Measurements from ENCODE around the gene SREBF1.

The SREBF1 gene

DNA sequence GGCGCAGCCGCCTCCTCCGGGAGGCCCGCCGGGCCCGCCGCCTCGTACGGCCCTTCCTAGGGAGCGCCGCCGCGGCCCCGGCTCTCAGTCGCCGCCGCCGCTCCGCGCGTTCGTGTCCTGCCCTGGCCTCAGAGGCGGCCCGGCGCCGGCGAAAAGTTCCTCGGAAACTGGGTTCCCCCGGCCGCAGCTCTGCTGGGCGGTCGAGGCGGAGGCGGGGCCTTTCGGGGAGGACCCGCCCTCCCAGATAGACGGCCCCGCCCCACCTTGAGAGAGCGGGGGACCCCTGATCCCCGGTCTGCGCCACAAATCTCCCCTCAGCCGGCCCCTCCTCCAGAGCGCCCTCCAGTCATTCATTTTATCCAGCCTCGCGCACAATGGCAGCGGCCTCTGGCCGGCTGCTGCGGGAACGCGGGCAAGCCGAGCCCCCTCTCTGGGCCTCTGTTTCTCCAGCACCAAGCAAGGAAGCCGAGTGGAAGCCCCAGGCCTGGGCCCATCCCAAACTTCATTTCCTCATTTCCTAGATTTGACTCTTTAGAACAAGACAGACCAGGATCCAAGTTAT, at the start of gene SREBF1:
Gene SREBF1 (minus strand): TSS at position 169 of the 562 bp plus-strand sequence. CDS start 169 bp downstream, outside the sequence.
- FAIRE-seq = no peak

DNA sequence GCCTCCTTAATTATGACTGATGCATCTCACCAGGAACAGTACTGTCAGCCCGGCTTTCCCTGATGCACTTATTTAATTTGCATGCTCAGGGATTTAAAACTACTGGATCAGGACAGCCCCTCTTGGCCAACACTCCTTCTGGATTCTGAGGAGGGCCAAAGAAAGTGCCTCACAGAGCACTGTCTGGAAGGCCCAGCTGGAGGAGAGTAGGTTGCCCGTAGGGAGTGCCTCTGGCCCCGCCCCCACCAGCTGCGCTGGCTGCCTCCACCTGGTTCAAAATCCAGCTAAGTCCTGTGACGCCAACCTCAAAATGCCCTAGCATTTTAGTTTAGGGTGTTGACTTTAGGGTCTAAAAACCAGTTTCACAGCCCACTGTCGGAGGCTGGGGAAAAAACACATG, 49.4 kb upstream of the SREBF1 start:
- FAIRE-seq = no peak

DNA sequence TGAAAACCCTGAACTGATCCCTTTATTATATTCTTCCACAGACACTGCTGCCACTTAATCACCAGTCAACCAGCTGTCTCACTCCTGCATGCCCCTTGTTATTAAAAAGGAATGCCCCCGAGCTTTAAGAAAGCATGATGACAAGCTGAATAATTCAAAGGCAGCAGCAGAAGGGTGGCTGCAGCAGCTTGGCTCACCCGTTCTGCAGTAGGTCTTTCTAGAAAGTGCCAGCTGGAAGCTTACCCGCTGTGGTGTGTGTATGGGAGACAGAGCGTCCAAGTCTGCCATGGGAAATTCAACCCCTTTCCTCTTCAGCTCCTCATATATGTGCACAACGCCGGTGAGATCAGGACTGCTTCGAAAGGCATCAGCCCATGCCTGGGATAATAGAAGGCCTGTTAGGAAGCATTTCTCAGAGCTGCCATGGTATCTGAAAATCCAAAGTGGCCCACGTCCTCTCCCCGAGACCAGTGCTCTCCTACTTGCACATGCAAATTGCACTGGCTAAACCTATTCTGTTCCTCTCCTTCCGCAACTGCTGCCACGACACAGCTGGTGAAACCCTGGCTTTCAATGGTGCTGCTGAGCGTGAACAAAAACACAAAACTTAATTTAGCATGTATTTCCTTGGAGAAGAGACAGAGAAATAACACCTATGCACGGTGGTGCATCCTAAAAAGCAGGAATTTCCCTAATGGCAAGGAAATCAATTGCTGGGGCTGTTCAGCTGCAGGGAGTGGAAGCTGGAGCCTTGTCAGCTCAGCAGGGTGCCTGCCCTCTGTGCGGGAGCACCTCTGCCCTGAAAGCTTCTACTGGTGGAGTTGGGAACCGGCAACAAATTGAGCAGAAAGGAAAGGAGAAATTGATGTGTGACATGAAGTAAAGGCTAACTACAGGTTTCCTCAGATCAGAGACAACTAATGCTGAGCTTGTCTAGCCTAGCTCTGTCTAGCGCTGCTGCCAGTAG, 47.9 kb upstream of the SREBF1 start:
- FAIRE-seq = no peak

DNA sequence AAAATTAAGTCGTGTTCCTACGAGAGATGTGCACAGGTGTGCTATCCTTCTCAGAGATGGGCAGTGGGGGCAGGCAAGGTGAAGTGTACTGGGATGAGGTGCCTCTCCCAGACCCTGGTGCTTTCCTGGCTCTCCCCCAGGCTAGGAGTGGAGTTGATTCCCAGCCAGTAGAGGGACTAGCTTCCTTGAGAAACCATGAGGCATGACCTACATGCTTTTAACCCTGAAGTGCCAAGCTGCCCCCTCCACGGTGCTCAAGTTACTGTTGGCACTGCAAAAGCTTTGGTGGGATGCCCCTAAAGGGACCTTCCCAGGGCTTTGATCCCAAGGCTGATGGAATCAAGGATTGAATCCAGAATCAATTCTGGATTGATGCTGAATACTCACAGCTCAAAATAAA, 47.0 kb upstream of the SREBF1 start:
- FAIRE-seq = no peak

DNA sequence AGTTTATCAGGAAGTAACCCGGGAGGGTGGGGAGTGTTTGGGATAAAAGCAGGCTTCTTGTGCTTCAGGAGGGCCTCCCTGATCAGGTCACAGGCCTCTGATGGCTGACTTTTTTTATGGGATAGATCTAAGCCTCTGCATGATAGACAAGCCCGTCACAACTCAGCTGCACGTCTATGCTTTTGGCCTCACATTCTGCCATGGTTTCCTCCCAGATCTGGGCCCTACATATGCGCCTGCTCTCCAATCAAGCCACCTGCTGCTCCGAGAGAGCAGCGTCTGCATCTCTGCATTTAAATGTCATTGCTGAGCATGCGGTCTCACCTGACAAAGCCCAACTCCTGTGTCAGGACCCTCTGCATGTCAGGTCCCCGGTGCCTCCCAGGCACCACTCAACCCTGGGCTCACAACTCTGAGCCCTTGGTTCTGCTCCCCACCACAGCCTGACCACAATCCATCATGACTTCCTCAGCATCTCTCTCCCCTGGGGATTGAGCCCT, 45.3 kb upstream of the SREBF1 start:
- FAIRE-seq = no peak

DNA sequence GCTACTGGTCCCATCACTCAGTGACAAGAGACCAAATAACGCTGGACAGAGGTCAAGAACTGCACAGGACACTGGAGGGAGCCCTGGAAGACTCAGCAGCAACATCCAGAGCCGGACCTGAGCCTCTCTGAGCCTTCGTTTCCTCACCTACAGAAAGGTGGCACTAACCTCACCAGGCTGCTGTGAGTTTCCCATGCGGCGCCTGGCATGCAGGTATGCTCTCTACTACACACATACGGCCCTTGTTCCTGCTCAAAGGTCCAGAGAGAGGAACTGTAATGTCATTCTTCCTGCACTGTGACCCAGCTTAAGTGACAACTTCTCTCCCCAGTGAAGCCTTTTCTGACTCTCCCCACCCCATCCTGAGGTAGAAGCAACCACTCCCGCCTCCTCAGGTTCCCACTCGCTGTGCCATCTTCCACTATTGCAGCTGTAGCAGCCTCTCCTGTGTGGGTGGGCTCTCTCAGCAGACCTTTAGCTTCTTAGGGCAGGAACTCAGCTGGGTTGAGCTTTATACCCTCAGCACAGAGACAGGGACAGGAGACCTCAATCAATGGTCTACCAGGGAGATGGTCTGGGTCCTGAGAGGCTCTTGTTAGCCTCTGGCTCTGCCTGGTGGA, 43.9 kb upstream of the SREBF1 start:
- no peak for FAIRE-seq

DNA sequence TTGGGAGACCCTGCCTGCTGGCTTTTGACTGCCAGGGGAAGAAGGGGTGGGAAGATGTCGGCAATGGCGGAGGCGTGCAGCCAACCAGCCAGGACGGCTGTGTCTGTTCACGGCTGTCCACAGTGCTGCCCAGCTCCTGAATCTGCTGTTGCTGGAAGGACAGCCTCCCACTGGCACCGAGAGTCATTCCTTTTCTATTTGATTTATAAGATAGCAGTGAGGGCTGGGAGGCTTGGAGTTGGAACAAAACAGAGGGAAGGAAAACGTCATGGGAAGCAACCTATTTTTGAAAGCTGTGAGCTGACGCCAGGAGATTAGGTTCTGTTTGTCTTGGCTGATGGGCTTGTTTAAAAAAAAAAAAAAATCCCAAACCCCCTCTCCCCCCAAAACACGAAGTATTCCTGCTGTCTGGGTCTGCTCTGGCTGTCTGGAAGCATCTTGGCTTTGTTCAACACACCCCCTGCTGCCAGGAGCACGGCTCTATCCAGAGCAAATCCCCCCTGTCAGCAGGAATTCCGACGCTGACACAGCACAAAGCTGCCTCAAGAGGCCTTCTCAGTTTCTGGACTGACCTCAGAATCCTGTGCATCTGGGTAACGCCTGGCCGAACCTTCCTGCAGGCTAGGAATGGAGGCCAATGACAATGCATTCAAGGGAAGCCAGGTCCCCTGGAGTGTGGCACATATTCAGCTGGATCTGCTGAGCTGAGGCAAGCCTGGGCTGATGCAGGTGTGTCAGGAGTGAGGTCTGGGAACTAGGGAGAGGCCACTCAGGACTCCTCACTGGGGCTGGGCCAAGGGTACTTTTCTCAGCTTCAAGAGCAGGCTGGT, 41.0 kb upstream of the SREBF1 start:
- no peak for FAIRE-seq

DNA sequence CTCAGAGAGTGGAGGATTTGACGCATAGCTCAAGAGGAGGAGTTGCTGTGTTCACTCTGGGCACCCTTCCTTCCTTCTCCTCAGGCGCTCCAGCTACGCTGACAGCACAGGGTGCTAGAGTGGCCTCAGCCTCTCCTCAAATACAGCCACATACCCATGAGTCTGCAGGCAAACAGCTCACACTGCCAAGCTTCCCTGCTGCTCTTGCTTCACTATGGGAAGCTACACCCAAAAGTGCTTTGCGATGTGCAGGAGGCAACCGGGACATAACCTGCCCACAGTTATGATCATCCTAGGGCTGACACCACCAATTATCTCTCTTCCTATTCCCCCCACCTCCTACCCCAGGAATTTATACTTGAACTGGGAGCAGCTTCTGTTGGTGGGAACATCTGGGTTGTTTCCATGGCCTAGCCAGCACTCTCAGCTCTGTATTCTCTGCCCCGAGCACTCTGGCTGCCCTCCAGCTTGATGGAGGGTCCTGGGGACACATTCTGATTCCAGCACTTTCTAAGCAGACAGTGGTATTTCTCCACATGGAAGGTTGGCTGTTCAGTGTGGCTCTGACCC, 40.3 kb upstream of the SREBF1 start:
- no peak for FAIRE-seq

DNA sequence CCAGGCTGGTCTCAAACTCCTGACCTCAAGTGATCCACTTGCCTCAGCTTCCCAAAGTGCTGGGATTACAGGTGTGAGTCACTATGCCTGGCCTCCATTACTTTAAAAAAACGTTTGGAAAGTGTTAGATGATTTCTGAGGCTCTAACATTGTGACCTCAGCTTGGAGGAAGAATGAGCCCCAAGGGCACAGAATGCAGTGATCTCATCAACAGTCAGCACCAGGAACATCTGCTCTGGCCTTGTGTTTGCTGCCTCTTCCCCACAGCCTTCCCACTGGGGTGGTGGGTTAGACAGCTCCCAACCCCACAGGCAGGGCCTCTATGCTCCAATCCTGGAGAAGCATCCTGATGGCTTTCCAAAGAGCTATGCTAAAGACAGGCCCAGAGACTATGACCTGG, 37.7 kb upstream of the SREBF1 start:
- FAIRE-seq = no peak

DNA sequence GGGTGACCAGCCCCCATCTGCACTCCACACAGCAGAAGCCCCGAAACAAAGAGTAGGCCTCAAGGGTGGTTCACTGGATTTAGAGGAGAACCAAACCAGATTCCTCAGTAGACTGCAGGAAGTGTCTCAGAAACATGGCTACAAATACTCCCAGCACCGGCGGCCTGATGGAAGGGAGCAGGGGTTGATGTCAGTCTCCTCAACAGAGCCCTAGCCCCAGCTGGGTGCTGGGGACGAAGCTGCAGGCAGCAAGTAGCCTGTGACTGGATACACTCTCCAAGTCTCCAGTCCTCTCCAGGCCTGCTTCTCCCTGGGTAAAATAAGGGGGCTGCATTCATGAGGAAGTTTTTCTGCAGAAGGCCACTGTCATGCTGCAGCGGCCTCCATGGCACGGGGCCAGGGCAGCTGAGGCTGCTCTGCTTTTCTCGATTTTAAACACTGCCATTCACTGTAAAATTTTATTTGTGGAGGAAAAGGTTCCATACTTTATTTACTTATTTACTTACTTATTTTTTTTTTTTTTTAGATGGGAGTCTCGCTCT, 36.7 kb upstream of the SREBF1 start:
- no peak for FAIRE-seq

DNA sequence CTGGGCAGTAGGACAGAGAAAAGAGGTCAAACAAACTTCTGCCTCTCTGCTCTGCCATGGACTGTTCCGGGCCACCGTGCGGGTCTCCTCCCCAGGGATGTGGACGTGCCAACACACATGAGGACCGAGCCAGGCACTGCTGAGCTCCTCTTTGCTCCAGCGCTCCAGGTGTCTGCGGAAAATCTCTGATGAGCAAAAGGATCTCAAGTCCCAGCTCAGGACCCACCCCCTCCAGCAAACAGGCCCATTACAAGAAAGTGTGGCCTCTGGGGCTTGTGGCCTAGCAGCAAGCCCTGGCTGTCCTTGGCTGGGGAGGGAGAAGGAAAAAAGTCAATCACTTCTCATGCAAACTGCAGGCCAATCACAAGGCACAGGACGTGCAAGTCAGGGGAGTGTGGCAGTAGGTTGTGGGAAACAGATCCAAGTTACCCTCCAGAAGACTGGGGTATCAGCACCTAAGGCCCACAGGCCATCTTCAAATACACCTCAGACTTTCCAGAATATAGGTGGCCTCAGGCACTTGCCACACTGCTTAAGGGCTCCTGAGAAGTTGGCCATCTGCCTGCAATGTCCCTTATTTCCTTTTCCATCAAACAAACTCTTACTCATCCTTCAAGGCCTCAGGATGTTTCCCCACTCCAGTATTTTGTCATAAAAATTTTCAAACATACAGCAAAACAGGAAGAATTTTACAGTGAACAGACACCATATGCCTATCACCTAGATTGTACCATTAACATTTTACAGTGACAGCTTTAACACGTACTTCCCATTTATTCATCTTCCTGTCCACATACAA, 36.0 kb upstream of the SREBF1 start:
- no peak for FAIRE-seq

DNA sequence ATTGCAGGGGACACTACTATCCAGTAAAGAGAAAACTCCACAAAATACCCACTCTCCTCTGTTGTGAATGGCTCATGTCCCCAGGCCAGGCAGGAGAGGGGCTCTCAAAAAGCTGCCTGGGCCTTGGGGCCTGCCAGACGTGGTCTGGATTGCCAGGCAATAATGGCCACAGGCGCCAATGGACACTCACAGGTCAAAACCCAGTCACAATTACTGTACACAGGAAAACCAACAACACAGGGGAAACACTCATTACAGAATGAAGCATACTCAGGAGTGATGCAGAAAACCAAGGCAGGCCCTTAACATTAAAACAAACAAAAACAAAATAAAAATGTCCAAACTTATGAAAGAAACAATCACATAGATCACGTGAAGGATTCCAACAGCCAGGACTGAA, 35.1 kb upstream of the SREBF1 start:
- no peak for FAIRE-seq

DNA sequence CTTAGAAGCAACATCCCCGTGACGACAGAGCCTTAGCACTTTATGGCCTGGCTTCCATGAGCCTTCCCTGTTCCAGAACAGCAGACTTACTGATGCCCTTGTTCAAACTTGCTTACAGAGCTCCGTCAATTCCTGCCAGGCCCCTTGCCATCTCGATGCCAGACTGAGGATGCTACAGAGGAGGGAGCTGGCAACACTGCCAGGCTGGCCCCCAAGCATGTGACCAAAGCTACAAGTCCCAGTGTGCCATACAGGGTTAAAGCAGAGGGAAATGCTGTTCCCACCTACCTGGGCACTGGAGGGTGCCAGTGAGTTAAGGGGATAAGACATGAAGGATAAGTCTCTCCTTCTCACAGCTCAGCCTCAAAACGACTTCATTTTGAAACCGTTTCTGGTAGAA, 33.5 kb upstream of the SREBF1 start:
- no peak for FAIRE-seq

DNA sequence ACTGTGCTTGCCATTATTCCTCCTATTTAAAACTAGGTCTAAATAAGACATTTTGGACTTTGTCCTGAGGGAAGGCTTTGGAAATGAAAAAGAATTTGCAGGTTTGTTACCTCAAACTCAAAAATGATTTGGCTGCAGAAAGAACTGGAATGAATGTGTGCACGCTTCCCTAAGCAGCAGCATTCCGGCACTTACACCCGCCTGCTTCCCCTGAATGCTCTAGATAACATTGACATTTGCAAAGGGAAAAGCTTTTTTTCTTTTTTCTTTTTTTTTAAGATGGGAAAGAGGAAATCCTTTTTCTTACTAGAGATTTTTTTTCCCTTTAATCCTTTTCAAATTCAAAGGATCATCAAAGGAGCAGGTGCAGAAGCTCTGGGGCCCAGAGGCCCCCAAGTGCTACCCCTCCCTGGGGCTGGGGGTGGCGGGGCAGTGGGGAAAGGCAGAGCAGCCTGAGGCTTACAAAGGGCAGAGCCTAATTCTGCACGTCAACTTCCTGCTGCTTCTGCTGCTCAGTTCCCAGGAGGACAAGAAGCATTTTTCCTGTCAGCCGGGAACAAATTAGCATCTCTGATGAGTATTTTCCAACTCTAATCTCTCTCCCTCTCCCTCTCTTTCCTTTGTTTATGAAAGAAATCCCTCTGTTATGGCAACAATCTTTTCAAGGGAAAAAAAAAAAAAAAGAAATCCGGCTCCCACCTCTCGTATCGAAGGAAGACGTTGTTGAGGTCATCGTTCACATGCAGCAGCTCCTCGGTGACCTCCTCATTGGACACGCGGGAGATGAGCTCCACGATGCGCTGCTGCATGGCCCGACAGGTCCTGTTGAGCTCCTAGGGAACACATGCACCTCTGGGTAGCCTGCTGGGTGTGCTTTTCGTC, 32.1 kb upstream of the SREBF1 start:
- FAIRE-seq = no peak

DNA sequence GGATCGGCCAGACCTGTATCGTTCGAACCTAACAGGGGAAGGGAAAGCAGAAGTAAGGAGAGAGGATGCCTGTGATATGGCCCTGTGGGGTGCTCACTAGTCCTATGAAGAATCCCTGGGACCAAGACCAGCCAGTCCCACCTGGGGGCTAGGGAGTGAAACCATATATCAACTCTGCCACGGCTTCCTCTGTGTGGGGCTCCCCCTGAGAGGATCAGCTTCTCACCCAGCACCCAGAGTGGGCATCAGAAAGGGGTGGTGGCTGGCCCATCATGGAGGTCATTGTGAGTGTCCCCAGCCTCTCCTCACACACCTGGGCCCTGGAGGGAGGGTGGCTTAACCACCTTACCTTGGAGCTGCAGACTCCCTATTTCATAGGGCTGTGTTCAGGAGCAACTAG, 30.1 kb upstream of the SREBF1 start:
- FAIRE-seq = no peak

DNA sequence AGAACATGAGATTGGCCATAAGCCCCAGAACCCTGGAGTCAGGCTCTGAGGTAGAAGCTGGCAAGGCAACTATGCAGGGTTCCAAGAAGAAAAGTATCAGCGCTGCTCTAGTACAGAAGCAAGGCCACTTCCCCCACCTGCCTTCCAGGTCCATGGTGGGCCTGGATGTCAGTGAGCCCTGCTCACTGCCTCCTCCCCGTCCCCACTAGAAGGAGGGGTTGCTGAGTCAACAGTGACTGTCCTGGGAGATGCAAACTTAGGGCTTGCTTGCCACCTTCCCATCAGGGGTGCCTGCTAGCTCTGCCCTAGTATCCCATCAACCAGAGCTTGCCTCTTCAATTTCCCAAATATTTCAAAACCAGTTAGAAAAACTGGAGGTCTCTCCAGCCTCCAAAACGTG, 29.6 kb upstream of the SREBF1 start:
- FAIRE-seq = no peak

DNA sequence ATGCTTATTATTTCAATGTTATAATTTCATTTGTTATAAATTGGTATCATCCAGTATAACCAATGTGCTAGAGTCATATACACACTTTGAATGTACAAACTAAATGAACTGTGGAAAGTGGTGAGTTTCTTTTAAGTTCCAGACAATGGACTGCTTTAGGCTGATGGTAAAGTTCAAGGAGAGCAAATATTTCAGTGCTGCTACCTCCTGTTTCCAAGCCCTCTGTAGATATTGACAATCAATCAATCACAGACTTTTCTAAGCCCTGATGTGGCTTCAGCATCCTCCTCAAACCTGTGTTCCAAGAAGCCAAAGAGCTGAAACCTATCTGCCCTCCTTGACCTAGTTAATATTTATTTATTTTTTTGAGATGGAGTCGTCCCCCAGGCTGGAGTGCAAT, 28.2 kb upstream of the SREBF1 start:
- no peak for FAIRE-seq

DNA sequence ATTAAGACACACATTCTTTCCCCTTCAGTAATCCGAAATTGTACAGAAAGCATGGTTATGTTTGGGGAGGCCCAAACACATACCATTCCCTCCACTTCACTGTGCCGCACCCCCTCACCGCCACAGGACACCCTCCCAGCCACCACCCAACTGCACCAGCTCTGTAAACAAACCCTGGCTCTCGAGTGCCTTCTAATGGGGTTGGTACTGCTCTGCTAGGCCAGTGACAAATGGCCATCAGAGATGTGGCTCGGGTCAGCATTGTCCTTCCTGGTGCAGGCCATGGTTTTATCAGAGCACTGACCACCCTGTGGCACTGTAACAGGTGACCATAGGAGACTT, 24.0 kb upstream of the SREBF1 start:
- no peak for FAIRE-seq

DNA sequence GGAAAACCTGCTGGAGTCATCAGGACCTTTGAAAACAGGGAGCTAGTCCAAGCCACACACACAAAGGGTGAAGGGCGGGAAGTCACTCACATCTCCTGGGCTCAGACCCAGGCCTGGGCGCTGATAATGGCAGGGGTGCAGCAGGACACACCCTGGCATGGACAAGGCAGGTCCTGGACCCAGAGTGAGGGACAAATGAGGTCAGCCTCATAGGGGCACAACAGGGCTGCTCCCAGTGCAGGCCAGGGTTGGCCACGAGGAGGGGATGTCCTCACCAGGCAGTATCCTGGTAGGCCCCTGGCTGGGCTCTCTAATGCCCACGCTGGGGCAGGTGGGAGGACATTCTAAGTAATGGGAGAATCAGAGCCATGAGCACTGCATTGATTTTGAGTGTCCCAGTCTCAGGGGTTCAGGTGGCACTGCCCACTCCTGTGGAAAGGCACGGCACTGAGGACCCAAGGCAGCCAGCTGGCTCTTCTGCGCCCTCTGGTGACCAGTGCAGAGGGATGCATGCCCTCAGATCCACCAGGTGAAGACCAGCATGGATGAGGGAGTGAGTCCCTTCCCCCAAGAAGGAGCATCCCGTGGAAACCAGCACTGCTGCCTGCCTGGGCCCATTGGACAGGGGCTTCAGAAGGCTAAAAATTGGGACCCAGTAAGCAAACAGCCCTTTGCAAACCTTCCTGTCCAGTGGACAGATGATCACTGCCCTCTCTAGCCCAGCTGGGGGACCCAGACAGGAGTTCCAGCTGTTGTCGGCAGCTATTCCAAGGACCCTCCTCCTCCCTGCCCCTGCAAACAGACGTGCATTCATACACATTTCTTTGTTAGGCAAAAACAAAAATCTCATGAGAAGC, 23.4 kb upstream of the SREBF1 start:
- FAIRE-seq = no peak

Measured in colon (tissue), 2 donors.